K562 (cell line): Measurements from ENCODE around the gene TAT. TPM values are rescaled to one million over a fixed set of nuclear protein-coding genes. Genes with fewer than 3 reads are reported as not detected.

Experiments
- ATAC-seq: fragments of 200-7000 bp; cut with Tn5 transposase; 3 replicates; pipeline ENCODE4 v1.9.1; 2020; ENCODE audit warnings: moderate library complexity
- BruUV-seq: library from RNA; stranded (reverse); fragments of 400-500 nt; replicated peaks from 2 replicates; lab custom pipeline; 2021; lab: Mats Ljungman, UMichigan
- CTCF ChIA-PET: fragments of 300-600 bp; formaldehyde crosslinking; extraction: SDS; loops from one replicate; lab custom pipeline; 2021; ENCODE audit warnings: low intra/inter-chr PET ratio; lab: Yijun Ruan, JAX
- POLR2A ChIA-PET: fragments of 300-600, 350-650 bp; sonication (Branson Sonifier 250); formaldehyde crosslinking; extraction: SDS; loops from one replicate; lab custom pipeline; 2021; ENCODE audit warnings: antibody characterized with exemption, inconsistent platforms; lab: Yijun Ruan, JAX
- DNase-seq, 4 experiments: peaks; one replicate each; pipeline versions ENCODE4 v3.0.0 to v3.0.0-alpha.2; 2011 to 2018; ENCODE audit warnings: low spot score in 3 of 4, mixed read lengths in 3 of 4; ENCODE audit errors: extremely low read depth in 1 of 4
- FAIRE-seq: peaks from 2 replicates; lab custom pipeline; 2011; peaks lifted over from hg19 to GRCh38; lab: Jason Lieb, UNC
- H2AFZ ChIP-seq: 2 replicates; pipeline ENCODE4 v1.6.0; 2011; ENCODE audit warnings: low read depth, low read length, control low read depth, inconsistent platforms
- H3K27ac ChIP-seq: fragments of 200-600 bp; 3 replicates; pipeline ENCODE4 v1.8.0; 2011; ENCODE audit warnings: low read depth, mild to moderate bottlenecking, control low read depth, inconsistent platforms, low read length, moderate library complexity, mixed read lengths; ENCODE audit errors: extremely low read depth
- H3K27me3 ChIP-seq, 2 experiments: fragments of 300-600 bp in 1 of 2; 2 replicates in 1 of 2; 3 replicates in 1 of 2; pipeline versions ENCODE4 v1.6.0 to v1.8.0; 2011; ENCODE audit warnings: inconsistent platforms in 2 of 2, low read length in 2 of 2, mild to moderate bottlenecking in 1 of 2, mixed read lengths in 1 of 2, moderate library complexity in 1 of 2; ENCODE audit not compliant: control insufficient read depth in 2 of 2, insufficient read depth in 2 of 2
- H3K36me3 ChIP-seq: fragments of 300-600 bp; 3 replicates; pipeline ENCODE4 v1.8.0; 2011; ENCODE audit warnings: mild to moderate bottlenecking, low read length, inconsistent platforms; ENCODE audit not compliant: control insufficient read depth, insufficient read depth
- H3K4me1 ChIP-seq, 2 experiments: fragments of 200-600 bp in 1 of 2; replicated peaks in 1 of 2; 2 replicates in 1 of 2; 3 replicates in 1 of 2; pipeline versions ENCODE4 v1.5.1 to v1.8.0; 2011; ENCODE audit warnings: inconsistent platforms in 2 of 2, low read length in 2 of 2, mild to moderate bottlenecking in 1 of 2, mixed read lengths in 1 of 2, moderate library complexity in 1 of 2; ENCODE audit not compliant: control insufficient read depth in 2 of 2, insufficient read depth in 2 of 2
- H3K4me2 ChIP-seq: 2 replicates; pipeline ENCODE4 v1.6.1; 2011; ENCODE audit warnings: low read length, control low read depth, inconsistent platforms, mixed read lengths; ENCODE audit not compliant: insufficient read depth
- H3K4me3 ChIP-seq: fragments of 200-600 bp; sonication (generic), shearing (Covaris generic); 2 replicates; pipeline ENCODE4 v1.5.1; 2016; ENCODE audit warnings: control low read depth, inconsistent platforms
- H3K79me2 ChIP-seq: fragments of 200-600 bp; 3 replicates; pipeline ENCODE4 v1.8.0; 2011; ENCODE audit warnings: low read length, inconsistent platforms; ENCODE audit not compliant: control insufficient read depth, insufficient read depth
- H3K9ac ChIP-seq, 2 experiments: 2 replicates each; pipeline versions ENCODE4 v1.6.0 to v1.6.1; 2011; ENCODE audit warnings: low read depth in 2 of 2, low read length in 2 of 2, control low read depth in 1 of 2, inconsistent platforms in 1 of 2, mild to moderate bottlenecking in 1 of 2, mixed read lengths in 1 of 2; ENCODE audit not compliant: insufficient read depth in 1 of 2
- H3K9me1 ChIP-seq: one replicate; pipeline ENCODE4 v1.6.0; 2011; ENCODE audit warnings: inconsistent platforms, mild to moderate bottlenecking, low read length, moderate library complexity; ENCODE audit not compliant: control insufficient read depth, insufficient read depth
- H3K9me3 ChIP-seq: replicated peaks from 2 replicates; pipeline ENCODE4 v1.5.1; 2011; ENCODE audit warnings: low read depth, low read length, inconsistent platforms; ENCODE audit not compliant: control insufficient read depth, insufficient read depth
- H4K20me1 ChIP-seq: replicated peaks from 2 replicates; pipeline ENCODE4 v1.6.1; 2011; ENCODE audit warnings: low read length, inconsistent platforms, mixed read lengths; ENCODE audit not compliant: control insufficient read depth, insufficient read depth
- CREB1 ChIP-seq, 2 experiments: sonication (generic) in 1 of 2; formaldehyde crosslinking in 1 of 2; IDR thresholded peaks; 2 replicates each; pipeline versions ENCODE4 v1.6.1 to v1.8.0; 2012 to 2022; ENCODE audit warnings: inconsistent platforms in 1 of 2, mild to moderate bottlenecking in 1 of 2, missing genetic modification reagents in 1 of 2, moderate library complexity in 1 of 2
- EWSR1 ChIP-seq: fragments of 450-650 bp; IDR thresholded peaks from 2 replicates; pipeline ENCODE4 v1.6.1; 2018; ENCODE audit warnings: borderline replicate concordance, mild to moderate bottlenecking, low read depth, moderate library complexity; ENCODE audit not compliant: partially characterized antibody
- FUS ChIP-seq: fragments of 200-400 bp; formaldehyde crosslinking; optimal IDR thresholded peaks from 2 replicates; pipeline ENCODE3; 2017; ENCODE audit warnings: low read depth, low read length
- GABPB2 ChIP-seq: fragments of 250-450 bp; sonication (Bioruptor Pico); conservative IDR thresholded peaks from 2 replicates; pipeline ENCODE4 v1.5.1; 2021; ENCODE audit warnings: mild to moderate bottlenecking
- NONO ChIP-seq, 2 experiments: fragments of 200-400 bp in 1 of 2; fragments of 450-650 bp in 1 of 2; formaldehyde crosslinking in 1 of 2; IDR thresholded peaks; 2 replicates each; pipeline ENCODE4 v1.6.1; 2017; ENCODE audit warnings: low read depth in 2 of 2, mild to moderate bottlenecking in 2 of 2, moderate library complexity in 2 of 2, low read length in 1 of 2
- SMAD2 ChIP-seq: fragments of 150-350 bp; IDR thresholded peaks from 2 replicates; pipeline ENCODE4 v1.6.1; 2014; ENCODE audit warnings: low read depth, mild to moderate bottlenecking, low read length
- TCF15 ChIP-seq: fragments of 250-450 bp; sonication (Bioruptor Pico); IDR thresholded peaks from 2 replicates; pipeline ENCODE4 v1.8.0; 2022; ENCODE audit warnings: moderate library complexity, mild to moderate bottlenecking, inconsistent platforms
- ZBTB1 ChIP-seq: sonication (generic); formaldehyde crosslinking; IDR thresholded peaks from 2 replicates; pipeline ENCODE4 v1.8.1; 2023; ENCODE audit warnings: missing genetic modification reagents, low read depth, mild to moderate bottlenecking, borderline replicate concordance
- ZBTB43 ChIP-seq: sonication (generic); formaldehyde crosslinking; IDR thresholded peaks from 2 replicates; pipeline ENCODE4 v1.8.0; 2023; ENCODE audit warnings: mild to moderate bottlenecking, missing genetic modification reagents
- ZFP1 ChIP-seq: fragments of 450-650 bp; formaldehyde crosslinking; IDR thresholded peaks from 2 replicates; pipeline ENCODE4 v1.4.0; 2020; ENCODE audit warnings: mild to moderate bottlenecking, mixed read lengths
- ZNF232 ChIP-seq: sonication (generic); formaldehyde crosslinking; IDR thresholded peaks from 2 replicates; pipeline ENCODE4 v1.8.0; 2022; ENCODE audit warnings: mild to moderate bottlenecking, missing genetic modification reagents
- WGBS: fragments of 100-300 bp; shearing (Covaris generic); methylation state at CpG from one replicate; pipeline ENCODE4 v1.1.6; 2016; ENCODE audit warnings: low coverage, mixed read lengths; ENCODE audit not compliant: insufficient coverage; ENCODE audit errors: missing lambda C conversion rate; 5-methylcytosine and 5-hydroxymethylcytosine counted together
- in situ Hi-C: fragments of 300-500 bp; cut with MboI; formaldehyde crosslinking; loops from 4 replicates; pipeline ENCODE4 v1.15.0; 2018; ENCODE audit warnings: inconsistent platforms, mixed read lengths
- intact Hi-C: fragments of 100-400 bp; cut with micrococcal nuclease; formaldehyde crosslinking; loops from 2 replicates; pipeline ENCODE4 v1.14.2; 2022
- polyA plus RNA-seq, 8 experiments: library from polyadenylated mRNA; depleted of rRNA in 4 of 8; stranded (reverse) in 5 of 8; unstranded in 3 of 8; fragments of >200 nt; fragmentation: Nextera tagmentation in 2 of 8; fragmentation: Illumina TruSeq in 1 of 8; extraction: Ambion mirVana in 2 of 8; extraction: Trizol in 1 of 8; gene quantifications; 2 replicates each; pipeline versions ENCODE4 v1.2.1 to v1.2.3, GENCODE V29; 2011 to 2014; ENCODE audit warnings: inconsistent platforms in 1 of 8, missing spikeins in 1 of 8
- total RNA-seq, 7 experiments: library from RNA; depleted of rRNA in 6 of 7; stranded (reverse); fragments of >200 nt in 6 of 7; fragmentation: Illumina TruSeq in 2 of 7; extraction: Trizol in 2 of 7; gene quantifications; 2 replicates each; pipeline versions ENCODE4 v1.2.1 to v1.2.3, GENCODE V29; 2011 to 2021; ENCODE audit warnings: low replicate concordance in 1 of 7

The TAT gene
- total and polyA plus RNA-seq, 9 of the 15 experiments (the other 6 are each of a cell fraction or from before 2014, with no cell fraction given): 0.04 to 0.24 (median 0.04) TPM; not detected in 6

GRCh38 chr16:71585318-71585703 lies 8.4 kb upstream of the TAT start:
- Histone ChIP-seq H3K4me3 (no peak overlapping the region), H3K4me2 (no peak overlapping the region), H4K20me1 (0 out of 2 replicates have a peak, but pooled peaks cover 4% of the 10 kb centered on the region), H2AFZ (no peak overlapping the region), H3K9me3 (no peaks in the 10 kb centered on the region), H3K27ac (no peak overlapping the region), H3K9me1 (no peaks in the 10 kb centered on the region), H3K36me3 (no peaks in the 10 kb centered on the region), H3K79me2 (no peaks in the 10 kb centered on the region), H3K27me3 (peaks cover 35 to 45% of the 10 kb centered on the region in 2 experiments), H3K9ac (no peak overlapping the region), H3K4me1 (no peaks in the 10 kb centered on the region)
- FAIRE-seq (no peak), DNase-seq (no peak), ATAC-seq (no peak)
- ChIA-PET POLR2A (interaction anchor here (0.7 to 1.3 kb wide), 4 partner anchors 9 to 59 kb away, joined by 3 to 4 read pairs (median 3); partner anchors contain the start of genes CHST4 and TAT), CTCF (no interaction called here)
- 0% methylated on average over 4 of the region's 4 CpGs for WGBS
- no TSS peak for BruUV-seq
- in situ Hi-C loops (loop anchor here (10.0 kb wide), 1 partner anchor 161 kb away; no protein-coding TSS in a partner anchor), intact Hi-C loops (no loop called here)
- TF ChIP-seq NONO (IDR thresholded peaks at IDR 0.05; ENCODE audit: low read depth in 2 of 2, low read length in 1 of 2): no peak
- TF ChIP-seq ZFP1 (CRISPR knock-in tag): no peak
- no peak for TF ChIP-seq EWSR1
- no peak for TF ChIP-seq ZNF232 (CRISPR knock-in tag)
- TF ChIP-seq ZBTB1 (CRISPR knock-in tag): no peak
- TF ChIP-seq CREB1 (IDR thresholded peaks at IDR 0.05): no peak
- no peak for TF ChIP-seq CREB1 (CRISPR knock-in tag; IDR thresholded peaks at IDR 0.05)
- TF ChIP-seq FUS: no peak
- no peak for TF ChIP-seq GABPB2 (CRISPR knock-in tag)
- TF ChIP-seq ZBTB43 (CRISPR knock-in tag): no peak
- no peak for TF ChIP-seq SMAD2
- TF ChIP-seq TCF15 (CRISPR knock-in tag): no peak
